HG02943 (cell line): ENCODE measurements around the gene KPNA1.

Experiments used
- ATAC-seq: cut with Tn5 transposase; IDR thresholded peaks from one replicate; pipeline ENCODE4 v1.9.1; 2021; ENCODE audit warnings: mild to moderate bottlenecking, low read depth, moderate library complexity; ENCODE audit not compliant: unreplicated experiment

KPNA1 gene

DNA sequence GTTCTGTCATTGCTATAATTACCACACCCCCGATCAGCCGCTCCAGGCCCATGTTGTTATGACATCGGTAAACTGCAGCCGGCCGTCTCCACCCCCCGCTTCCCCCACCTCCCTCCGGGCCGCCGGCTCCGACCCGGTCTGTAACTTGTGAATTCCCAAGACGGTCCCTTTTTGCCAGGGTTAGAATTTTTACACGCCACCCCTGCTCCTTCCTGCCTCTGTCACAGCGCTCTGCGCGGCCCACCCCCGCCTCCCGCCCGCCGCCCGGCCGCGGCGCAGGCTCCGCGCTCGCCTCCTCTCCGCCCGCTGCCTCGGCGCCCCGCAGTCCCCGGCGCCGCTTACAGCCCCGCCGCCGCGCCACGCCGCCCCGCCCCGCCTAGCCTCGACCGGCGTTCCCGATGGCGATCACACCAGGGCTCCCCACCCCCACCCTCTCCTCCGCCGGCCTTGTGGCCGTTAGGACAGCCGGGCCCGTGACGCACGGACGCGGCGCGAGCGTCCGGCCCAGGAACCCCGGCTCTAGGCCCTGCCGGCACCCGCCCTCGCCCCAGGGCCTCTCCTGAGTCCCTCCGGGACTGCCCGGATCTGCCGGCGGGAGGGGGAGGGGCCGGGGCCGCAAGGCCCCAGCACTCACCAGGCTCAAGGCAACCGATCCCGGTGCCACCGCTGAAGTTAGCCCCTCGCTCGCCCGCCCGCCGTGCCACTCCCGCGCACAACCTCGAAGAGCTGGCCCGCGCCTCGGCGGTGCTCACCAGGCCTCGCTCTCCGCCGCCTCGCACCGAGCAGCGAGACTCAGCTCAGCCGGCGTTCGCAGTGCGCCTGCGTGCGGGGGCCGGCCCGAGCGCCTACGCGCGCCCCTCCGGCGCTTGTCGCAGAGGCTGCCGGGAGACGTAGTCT, at the start of gene KPNA1:
Gene KPNA1, minus strand, starts transcription at position 817 of the 897 bp plus-strand sequence. CDS start 18,374 bp downstream, outside the sequence.
- peak; percentile 84 for ATAC-seq

DNA sequence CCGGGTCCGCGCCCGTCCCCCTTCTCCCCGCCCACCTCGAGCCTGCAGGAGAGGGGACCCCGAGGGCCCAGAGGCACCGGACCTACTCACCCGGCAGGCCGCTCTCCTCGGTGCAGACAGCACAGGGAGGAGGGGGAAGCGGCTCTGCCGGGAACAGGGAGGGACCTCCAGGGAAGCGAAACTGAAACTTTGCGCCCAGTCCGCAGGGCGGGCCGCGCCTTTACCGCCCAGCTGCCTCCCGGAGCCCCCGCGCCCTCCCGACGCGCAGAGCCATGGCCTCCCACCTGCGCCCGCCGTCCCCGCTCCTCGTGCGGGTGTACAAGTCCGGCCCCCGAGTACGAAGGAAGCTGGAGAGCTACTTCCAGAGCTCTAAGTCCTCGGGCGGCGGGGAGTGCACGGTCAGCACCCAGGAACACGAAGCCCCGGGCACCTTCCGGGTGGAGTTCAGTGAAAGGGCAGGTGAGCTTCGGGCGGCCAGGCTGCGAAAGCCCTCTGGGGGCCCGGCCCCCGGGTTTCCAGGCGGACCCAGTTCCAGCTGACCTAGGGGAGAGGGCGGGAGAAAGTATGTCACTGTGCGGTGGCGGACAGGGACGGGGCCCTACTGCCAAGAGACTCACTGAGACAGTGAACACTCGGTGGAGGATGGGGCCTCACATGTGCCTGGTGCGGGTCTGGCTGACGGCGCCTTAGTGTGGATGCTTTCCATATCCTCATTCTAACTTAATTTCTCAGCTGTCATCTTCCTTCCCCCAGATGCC, 49.6 kb upstream of the KPNA1 start, which contains the start of the genes DTX3L and PARP9:
Gene DTX3L, plus strand, starts transcription at position 184 of the 758 bp plus-strand sequence. Its CDS starts 89 bp downstream, at position 273.
Gene PARP9, minus strand, starts transcription at position 146 of the 758 bp plus-strand sequence. CDS start 4,680 bp downstream, outside the sequence.
- peak; percentile 61 for ATAC-seq

DNA sequence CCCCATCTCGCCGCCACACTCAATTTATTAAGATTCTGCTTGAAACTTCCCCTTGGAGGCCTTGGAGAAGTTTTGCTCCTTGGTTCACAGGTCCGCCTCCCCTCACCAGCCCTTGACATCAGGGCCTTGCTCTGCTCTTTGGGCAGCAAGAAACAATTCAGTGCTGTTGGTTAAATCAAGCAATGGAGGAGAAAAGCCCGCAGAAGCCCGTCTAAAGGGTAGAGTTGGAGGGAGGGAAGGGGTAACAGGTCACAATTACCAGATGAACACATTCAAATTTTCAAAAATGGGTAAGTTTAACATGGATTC, 48.9 kb upstream of the KPNA1 start:
- no peak for ATAC-seq

DNA sequence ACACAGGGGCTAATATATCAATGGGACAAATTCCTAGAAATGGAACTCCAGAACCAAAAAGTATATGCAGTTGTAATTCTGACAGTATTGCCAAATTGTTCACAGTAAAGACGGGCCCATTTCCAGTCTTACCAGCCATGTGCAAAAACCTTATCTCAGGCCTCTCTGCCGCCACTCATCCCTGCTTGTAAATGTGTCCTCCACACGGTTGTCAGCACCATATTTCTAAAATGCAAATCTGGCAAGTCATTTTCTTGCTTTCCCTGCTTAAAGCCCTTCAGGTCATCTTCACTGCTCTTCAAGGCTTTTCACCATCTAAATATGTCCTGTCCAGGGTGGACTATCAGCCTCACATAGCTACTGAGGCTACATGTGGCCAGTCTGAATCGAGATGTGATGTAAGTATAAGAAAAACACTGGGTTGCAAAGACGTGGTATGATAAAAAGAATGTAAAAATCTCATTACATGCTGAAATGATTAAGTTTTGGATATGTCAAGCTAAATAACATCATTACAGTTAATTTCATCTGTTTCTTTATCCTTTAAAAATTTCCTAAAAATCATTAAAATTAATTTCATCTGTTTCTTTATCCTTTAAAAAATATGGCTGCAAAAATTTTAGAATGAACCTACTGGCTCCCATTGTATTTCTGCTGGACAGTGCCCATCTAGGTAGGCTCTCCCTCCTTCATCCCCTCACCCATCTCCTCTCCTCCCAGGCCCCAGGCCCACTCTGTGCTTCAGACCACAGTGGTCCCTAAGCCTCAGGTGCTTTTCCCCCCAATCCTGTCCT, 48.4 kb upstream of the KPNA1 start:
- no peak for ATAC-seq

DNA sequence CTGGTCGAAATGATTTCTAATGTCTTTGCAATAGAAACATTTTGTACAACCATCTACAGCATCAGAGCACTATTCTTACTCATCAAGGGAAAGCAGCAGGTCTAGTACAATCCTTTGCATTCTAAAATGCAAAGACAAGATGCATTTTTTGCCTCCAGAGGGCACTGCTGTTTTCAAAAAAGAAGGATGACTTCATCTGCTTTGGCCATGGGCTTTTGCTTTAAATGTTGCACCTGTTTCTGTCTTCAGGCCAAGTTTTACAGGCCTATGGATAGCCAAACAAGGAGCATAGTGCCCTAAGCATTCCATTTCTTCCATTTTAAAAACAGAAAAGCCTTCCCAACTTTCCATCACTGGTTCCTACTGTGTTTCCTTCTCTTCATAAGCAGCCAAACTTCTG, 45.9 kb upstream of the KPNA1 start:
- no peak for ATAC-seq

GRCh38 chr3:122559906-122560305, 45.2 kb upstream of the KPNA1 start:
- no peak for ATAC-seq

GRCh38 chr3:122558605-122559004, 43.9 kb upstream of the KPNA1 start:
- ATAC-seq = no peak

DNA sequence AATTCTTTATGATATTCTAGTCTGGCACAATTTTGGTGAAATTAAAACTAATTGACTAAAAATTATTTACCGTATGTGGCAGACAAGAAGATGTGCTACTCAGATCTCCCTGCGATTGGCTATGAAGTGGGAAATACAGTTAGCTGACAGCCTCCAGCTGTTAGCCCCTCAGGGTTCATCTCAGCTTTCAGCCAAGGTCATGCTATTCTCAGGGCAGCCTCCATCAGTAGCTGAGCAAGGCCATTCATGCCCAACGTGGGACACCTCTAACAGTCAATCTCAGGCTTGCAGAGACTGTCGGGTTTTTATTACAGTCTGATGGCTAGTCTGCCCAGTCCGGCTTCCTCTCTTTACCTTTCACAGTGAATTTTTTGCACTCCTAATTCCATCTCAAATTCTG, 42.6 kb upstream of the KPNA1 start:
- no peak for ATAC-seq

GRCh38 chr3:122555275-122556071, 40.7 kb upstream of the KPNA1 start:
- ATAC-seq = no peak

- no peak for ATAC-seq
These were observed 38.4 kb upstream of the KPNA1 start for GRCh38 chr3:122553171-122553570.

- ATAC-seq = no peak
These were observed 33.9 kb upstream of the KPNA1 start for GRCh38 chr3:122548619-122549018.

- ATAC-seq = no peak
These were observed 33.3 kb upstream of the KPNA1 start for GRCh38 chr3:122548076-122548475.

DNA sequence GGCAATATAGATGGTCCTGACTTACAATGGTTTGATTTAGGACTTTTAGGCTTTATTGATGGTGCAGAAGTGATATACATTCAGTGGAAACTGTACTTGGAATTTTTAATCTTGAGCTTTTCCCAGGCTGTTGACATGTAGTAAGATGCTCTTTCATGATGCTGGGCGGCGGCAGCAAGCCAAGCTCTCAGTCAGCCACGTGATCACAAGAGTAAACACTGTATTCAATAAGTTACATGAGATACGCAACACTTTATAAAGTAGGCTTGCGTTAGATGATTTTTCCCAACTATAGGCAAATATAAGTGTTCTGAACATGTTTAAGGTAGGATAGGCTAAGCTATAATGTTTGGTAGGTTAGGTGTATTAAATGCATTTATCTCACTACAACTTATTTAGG, 31.4 kb upstream of the KPNA1 start:
- no peak for ATAC-seq

DNA sequence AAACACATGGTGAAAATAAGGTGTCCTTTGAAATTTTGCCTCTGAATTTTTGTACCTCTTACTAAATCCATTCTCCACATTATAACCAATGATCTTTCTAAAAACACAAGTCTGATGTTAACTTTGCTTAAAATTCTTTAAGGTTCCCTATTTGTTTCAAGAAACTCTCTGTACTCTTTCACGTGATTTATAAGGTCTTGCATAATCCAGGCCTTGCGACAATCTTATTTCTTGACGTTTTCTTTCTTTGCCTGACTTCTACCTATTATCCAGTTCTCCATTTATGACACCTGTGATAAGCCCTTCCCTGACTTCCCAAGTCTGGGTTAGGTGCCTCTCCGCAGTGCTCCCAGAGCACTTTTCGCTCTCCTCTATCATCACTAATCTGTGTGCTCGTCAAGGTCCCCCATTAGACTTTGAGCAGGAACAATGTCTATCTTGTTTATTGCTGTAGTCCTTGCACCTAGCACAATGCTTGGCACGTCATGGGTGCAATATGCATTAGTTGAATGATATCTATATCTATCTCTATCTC, 24.3 kb upstream of the KPNA1 start:
- no peak for ATAC-seq

DNA sequence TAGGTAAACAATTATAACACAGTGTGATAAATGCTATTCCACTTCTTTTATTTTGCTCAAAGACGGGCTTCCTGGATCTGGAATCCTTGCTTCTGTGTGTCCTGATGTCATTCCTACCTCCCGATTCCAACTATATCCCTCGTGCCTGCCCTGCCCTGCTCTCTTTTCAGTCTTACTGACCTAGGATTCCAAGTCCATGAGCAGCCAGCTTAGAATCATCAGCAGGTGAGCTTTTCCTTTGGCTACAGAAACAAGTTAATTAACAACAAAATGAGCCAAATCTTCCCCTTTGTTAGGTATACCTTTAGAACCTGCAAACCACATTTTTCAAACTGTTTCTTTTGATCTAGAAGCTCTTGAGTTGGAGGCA, 21.9 kb upstream of the KPNA1 start:
- ATAC-seq = no peak

GRCh38 chr3:122535964-122536631, 21.4 kb upstream of the KPNA1 start:
- ATAC-seq = no peak

- ATAC-seq = peak; percentile 89
These were observed 19.2 kb upstream of the KPNA1 start for GRCh38 chr3:122533931-122534334.

DNA sequence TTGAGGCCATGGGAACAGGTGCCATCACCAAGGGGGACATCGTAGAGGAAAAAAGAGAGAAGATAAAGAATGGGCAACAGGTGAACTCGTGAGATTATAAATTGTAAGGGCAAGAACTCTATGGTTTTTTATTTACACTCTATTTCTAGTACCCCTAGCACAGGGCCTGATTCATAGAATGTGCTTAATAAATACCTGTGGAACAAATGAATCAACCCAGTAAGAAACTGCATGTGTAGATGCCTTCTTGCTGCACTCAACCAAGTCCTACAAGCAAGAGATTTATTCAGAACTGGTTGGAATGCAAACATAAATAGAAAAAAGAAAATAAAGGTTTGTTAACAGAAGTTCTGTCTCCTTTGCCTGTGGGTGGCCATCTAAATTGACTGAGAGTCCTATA, 18.7 kb upstream of the KPNA1 start:
- no peak for ATAC-seq

GRCh38 chr3:122530164-122530563, 15.4 kb upstream of the KPNA1 start:
- no peak for ATAC-seq
